GM18861 (cell line): Measurements from ENCODE around the gene CDK14.
"Not testable (repeated sequence)": the region's sequence is repeated elsewhere in the genome, so short reads cannot be mapped to it uniquely, and the experiment has no call there.

Source experiments
- ATAC-seq: cut with Tn5 transposase; IDR thresholded peaks from one replicate; pipeline ENCODE4 v1.9.1; 2021; ENCODE audit not compliant: unreplicated experiment

Gene CDK14

GRCh38 chr7:90629297-90629918, 33.3 kb downstream of the CDK14 start:
- ATAC-seq, result peak; percentile 94

DNA sequence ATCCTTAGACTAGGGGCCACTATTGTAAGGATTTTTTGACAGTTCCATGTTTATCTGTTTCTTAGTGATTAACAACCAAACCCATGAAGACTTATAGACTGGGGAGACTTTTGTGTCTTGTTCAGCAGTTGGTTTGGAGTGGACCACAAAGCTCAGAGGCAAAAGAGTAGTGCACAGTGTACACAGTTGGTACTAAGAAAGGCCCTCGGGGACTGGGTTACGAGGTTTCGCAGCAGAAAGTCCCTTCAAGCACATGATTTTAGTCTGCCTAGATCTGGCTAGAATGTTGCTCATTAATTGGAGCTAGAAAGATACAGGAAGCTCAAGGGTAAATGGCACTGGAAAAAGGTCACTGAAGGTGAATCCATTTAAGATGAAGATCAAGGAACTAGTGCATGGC, 35.4 kb downstream of the CDK14 start:
- ATAC-seq, result no peak

- not testable (repeated sequence) for ATAC-seq
These were observed 43.6 kb downstream of the CDK14 start for GRCh38 chr7:90639683-90640082.

DNA sequence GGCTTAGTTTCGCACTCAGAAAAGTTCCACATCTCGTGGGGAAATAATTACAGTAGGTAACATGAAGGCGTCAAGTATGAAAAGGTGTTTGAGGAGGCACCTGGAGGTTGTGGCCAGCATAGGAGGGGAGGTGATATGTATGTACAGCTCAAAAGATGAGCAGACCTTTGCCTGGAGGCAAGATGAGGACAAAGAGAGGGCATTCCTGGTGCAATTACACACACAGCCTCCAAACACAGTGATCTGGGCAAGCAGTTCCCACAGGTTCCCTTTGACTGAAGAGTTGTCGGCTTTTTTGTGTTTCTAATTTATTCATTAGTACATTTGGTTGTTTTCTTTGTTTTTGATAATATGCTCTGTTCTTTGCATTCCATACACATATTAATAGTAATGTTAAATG, 46.9 kb downstream of the CDK14 start:
- no peak for ATAC-seq

DNA sequence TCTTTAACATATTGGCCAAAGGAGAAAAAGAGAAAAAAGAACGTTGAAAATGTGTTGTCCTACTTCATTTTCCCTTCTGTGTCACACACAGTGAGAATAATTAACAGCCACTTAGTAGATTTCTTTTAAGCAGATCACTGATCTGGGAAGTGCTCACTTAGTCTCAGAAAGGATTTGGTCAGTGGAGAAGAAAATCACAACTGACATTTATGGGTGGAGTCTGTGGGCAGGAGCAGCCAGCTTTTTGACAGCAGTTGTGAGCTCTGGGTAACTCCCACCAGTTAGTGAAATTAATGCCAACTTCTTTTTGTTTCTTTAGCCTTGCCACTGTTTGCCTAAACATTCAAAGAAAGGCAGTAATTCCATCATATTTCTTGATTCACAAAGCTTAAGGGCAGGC, 49.7 kb downstream of the CDK14 start:
- ATAC-seq, result peak; percentile 59

DNA sequence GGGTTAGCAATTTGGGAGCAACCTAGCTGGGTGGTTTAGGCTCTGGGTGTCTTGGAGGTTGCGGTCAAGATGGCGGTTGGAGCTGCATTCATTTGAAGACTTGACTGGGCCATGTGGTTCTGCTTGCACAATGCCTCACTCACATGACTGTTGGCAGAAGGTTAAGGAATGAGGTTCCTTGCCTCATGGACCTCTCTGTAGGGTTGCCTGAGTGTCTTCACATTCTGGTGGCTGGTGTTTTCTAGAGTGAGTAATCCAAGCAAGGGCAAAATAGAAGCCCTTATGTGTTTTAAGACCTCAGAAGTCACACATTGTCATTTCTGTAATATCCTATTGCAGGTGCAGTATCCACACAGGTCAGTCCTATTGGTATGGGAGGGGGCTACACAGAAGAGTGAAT, 52.0 kb downstream of the CDK14 start:
- ATAC-seq, result no peak

DNA sequence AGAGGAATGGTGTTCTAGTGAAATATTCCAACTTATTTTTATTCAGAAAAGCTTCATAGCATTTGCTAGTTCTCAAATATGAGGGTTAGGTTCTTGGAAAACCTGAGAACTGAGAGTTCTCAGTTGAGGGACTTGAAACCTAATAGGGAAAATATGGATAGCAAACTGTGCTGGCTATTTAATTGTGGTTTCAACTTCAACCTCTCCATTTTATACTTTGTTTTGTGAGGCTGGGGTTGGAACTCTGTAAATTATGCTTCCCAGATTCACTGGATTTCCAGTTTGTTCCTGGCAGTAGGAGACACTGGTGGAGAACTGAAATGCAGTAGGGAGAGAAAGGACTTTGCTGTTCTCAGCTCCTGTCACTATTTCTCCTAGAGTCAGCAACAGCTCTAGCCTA, 52.7 kb downstream of the CDK14 start:
- ATAC-seq, result no peak

GRCh38 chr7:90654718-90655427, 58.8 kb downstream of the CDK14 start:
- ATAC-seq, result no peak

DNA sequence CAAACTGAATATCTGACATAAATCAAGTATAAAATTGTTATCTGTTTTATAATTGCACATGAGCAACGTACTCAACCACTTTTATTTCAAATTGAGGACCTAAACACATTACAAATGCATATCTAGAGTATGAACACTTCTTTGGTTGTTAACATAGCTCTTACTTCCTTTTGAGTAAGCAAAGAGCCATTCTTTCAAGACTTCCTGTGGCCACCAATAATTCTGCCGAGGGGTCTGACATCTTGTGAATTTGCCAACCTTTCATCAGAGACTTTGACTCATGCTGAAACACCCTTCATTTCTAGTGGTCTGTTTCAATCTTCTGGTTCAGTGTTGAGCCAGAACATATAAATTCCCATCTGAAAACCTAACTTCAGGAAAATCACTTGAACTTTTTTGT, 59.4 kb downstream of the CDK14 start:
- peak; percentile 64 for ATAC-seq

DNA sequence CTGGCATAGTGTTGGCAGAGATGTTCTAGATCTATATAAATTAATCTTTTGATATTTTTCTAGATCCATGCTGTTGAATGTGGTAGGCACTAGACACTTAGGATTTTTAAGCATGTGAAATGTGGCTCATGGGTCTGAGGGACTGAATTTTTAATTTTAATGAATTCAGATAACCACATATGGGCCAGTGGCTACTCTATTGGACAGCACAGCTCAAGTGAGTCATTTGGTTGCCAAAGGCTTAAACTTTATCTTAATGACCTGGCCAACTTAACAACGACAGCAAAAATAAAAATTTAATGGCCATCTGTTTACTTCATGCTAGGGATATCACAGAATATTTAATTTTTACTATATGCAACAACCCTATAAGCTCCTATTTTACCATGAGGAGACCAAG, 61.4 kb downstream of the CDK14 start:
- ATAC-seq, result no peak

DNA sequence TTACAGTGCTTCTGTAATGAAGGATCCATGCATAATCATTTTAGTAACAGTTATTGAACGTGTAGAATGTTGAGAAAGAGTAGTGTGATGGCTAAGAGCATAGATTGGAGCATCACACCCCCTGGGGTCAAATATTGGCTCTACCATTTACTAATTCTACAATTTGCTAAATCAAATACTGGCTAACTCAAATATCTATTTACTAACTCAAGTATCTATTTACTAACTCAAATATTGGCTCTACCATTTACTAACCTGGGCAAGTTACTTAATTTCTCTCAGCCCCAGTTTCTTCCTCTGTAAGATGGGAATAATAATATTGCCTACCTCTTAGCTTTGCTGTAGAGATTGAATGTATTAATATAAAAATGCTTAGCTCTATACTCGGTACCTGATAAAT, 64.0 kb downstream of the CDK14 start:
- no peak for ATAC-seq

GRCh38 chr7:90660819-90661218, 64.7 kb downstream of the CDK14 start:
- peak; percentile 40 for ATAC-seq

DNA sequence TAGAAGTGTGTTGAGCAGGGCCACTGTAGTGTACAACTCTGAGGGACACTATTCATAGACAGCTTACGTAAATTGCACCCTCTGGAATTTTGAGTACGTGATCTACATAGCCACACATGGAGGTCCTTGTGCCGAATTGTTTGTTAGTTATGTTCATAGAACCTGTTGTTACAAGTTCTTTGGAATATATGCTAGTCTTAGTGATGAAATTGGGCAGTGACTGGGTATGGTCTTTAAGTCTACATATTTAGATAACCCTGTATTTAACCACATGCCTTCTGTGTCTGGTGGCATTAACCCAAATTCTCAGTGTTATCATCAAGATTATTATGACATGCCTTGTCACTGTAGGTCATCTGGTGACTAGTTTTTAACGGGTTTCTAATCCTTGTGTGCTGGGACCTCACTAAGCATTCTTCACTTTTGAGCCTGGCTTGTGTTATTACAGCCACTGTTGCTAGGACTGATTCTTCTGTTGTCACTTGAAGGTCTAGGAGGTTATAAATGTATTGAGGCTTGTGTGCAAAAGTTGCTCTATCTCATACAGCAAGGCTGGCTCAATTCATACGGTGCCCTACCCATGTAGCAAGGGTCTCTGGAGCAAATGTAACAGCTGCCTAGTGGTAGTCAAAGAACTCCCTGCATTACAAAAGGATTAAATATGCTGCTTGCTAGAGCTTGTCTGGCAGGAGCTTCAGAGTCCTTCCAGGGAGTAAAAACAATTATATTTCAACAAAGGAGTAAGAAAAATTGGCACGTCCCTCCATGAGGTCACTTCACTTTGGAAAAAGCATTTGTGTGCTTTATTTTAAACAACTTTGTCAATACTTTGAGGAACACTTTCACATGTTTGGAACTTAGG, 65.4 kb downstream of the CDK14 start:
- no peak for ATAC-seq

- no peak for ATAC-seq
These were observed 67.1 kb downstream of the CDK14 start for GRCh38 chr7:90663176-90663575.

DNA sequence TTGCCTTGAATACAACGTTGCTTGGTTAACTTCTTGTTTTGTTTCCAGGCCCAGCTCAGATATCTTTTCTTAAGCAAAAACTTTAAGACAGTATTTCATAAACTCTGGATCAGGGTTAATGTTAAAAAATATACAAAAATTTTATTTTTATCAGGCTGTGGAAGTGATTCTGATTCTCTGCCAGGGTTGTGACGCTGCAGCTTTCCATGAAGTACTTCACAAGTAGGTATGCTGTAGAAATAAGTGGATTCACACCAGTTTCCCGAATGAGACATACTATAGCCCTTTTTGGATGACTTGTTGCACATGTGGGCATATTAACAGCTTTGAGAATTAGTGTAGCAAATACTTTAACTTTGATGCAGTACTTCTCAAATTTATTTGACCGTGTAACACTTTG, 70.1 kb downstream of the CDK14 start:
- ATAC-seq, result no peak

GRCh38 chr7:90668992-90669391, 72.9 kb downstream of the CDK14 start:
- no peak for ATAC-seq

DNA sequence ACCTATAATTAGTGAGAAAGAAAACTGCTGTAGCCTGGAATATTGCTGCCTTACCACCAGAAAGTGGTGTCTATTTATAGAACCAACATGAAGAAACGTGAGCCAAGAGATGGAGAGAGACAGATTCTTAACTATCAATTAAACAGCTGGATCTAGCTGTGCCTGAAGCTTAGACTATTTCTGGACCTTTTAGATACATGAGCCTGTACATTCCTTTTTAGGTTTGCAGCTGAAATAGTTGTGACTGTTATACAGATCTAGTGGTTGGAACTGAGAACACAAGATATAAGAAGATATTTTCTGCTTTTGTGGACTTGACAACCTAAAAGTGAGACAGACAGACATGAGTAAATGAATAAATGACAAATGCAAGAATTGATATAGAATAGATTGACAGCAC, 73.4 kb downstream of the CDK14 start:
- no peak for ATAC-seq

GRCh38 chr7:90671571-90671970, 75.5 kb downstream of the CDK14 start:
- ATAC-seq, result no peak

GRCh38 chr7:90672210-90672609, 76.1 kb downstream of the CDK14 start:
- no peak for ATAC-seq

DNA sequence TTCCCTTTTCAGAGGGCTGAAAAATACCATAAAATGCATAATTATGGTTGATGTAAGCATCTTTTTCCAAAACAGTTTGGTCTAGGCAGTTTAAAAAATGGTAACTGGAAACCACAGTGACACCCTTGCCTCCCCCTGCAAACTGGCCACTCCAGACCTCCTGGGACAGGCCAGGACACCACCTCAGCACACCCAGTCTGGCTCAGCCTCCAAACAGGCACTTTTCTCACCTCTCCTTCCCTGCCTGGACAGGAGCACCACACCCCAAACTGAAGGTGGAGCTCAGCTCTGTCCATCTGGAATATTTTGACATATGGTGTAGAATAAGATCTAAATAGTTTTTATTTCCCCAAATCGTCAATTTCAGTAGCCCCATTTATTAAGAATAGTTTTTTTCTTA, 78.5 kb downstream of the CDK14 start:
- ATAC-seq, result no peak

DNA sequence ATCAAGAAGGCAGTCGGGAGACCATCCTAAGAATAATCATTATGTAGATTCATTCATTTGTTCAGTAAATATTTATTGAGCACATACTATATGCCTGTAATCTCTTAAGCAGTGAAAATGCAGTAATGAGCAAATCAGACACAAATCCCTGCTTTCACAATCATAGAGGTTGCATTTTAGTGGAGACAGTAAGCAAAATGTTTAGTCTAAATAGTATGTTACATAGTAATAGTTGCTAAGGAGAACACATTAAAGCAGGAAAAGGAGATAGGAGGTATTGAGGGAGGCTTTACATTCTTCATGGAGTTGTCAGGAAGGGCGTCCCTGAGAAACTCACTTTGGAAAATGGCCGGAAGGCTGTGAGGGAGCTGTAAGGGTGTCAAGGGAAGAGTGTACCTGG, 79.9 kb downstream of the CDK14 start:
- no peak for ATAC-seq
